Loucy (cell line): ENCODE measurements around the gene TFAP2C.

ENCODE experiments used
- CTCF ChIP-seq: fragments of 200-600 bp; sonication (generic); conservative IDR thresholded peaks from 2 replicates; pipeline ENCODE4 v1.5.1; 2014; ENCODE audit warnings: mild to moderate bottlenecking, antibody characterized with exemption, low read length
- EZH2phosphoT487 ChIP-seq: fragments of 200-600 bp; IDR thresholded peaks from 2 replicates; pipeline ENCODE4 v1.6.1; 2018; ENCODE audit warnings: antibody characterized with exemption, mild to moderate bottlenecking, moderate library complexity, borderline replicate concordance

DNA sequence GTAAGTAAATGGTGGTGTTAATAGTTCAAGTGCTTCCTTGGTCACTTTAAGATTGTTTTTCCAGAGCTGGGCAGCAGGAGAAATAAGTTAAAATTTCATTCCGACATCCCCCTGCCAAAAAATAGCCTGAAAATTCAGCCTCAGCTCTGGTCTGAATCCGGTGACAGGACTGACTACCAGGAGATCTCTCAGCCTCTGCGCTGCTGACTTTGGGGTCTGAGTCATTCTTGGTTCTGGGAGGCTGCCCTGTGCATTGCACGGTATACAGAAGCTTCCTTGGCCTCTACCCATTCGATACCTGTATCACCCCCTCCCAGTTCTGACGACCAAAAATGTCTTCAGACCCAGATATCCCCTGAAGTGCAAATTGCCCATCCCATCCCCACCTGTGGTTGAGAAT lies 36.3 kb upstream of the TFAP2C start:
- TF ChIP-seq CTCF (no peak), EZH2phosphoT487 (no peak)
